ENCODE results near the gene EHBP1.

EHBP1 gene

DNA sequence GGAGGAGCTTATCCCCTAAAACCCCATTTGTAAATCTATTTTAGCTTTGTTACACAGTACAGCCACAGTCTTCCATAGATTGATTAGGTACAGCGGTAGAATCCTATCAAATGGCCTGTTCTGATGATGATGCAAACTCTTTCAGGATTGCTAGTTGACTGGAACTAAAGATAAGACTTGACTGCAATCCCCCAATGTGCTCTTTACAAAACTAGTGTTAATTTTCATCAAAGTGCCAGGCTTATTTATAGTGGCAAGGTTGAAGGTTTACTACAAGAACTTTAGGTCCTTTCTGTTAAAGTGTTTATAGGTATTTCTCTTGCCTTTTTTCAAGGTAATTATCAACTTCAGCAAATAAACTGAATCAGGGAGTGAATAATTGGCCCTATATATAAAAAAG, 336.1 kb downstream of the EHBP1 start:
- DNase-seq (ENCODE audit: low read depth): no peak
- TF ChIP-seq, protein P1, sequence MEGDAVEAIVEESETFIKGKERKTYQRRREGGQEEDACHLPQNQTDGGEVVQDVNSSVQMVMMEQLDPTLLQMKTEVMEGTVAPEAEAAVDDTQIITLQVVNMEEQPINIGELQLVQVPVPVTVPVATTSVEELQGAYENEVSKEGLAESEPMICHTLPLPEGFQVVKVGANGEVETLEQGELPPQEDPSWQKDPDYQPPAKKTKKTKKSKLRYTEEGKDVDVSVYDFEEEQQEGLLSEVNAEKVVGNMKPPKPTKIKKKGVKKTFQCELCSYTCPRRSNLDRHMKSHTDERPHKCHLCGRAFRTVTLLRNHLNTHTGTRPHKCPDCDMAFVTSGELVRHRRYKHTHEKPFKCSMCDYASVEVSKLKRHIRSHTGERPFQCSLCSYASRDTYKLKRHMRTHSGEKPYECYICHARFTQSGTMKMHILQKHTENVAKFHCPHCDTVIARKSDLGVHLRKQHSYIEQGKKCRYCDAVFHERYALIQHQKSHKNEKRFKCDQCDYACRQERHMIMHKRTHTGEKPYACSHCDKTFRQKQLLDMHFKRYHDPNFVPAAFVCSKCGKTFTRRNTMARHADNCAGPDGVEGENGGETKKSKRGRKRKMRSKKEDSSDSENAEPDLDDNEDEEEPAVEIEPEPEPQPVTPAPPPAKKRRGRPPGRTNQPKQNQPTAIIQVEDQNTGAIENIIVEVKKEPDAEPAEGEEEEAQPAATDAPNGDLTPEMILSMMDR (IDR thresholded peaks at IDR 0.05; ENCODE audit: insufficient read depth, low read depth, low read length, missing control alignments): no peak
- H3K4me3 ChIP-seq (ENCODE audit: low read length): no peak overlapping the region

DNA sequence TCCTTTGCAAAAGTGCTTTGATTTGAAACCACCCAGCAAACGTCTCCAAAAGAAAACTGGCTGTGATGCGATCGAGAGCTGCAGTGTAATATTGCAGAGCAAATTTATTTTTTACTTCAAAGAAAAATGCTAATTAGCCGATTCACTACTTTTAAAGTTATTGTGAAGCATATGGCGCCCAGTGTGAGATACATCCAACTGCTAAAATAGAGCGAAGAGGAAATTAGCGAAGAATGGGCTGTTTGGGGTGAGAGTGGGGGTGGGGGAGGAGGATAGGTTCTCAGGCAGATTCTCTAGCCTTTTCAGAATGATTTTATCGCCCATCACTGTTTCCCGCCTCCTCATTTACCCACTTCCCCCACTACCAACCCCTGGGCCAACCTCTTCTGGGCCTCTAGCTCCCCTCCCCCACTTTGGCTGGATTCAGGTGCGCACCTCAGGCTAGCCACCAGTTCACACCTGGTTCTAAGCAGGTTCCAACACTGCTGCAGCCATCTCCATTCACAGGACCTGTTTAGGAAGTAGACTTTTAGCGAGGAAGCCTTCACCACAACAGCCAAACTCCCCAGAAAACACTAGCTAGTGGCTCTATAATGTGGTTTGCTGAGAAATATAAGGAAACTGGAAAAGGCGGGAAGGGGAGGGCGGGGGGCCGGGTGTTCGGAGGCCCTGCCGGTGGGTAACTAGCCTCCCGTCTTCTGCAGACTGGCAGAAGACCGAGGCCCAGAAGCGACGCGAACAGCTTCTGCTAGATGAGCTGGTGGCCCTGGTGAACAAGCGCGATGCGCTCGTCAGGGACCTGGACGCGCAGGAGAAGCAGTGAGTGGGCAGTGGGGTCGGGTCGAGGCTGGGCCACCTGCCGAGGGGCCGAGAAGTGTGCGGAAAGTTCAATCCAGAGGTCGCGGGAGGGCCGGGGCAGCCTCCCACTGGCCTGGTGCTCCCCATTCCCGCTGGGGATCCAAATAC, 339.1 kb downstream of the EHBP1 start:
- no peak overlapping the region for H3K4me3 ChIP-seq (ENCODE audit: low read length)
- no peak for DNase-seq (ENCODE audit: low read depth)
- TF ChIP-seq, protein P1 (IDR thresholded peaks at IDR 0.05; ENCODE audit: insufficient read depth, low read depth, low read length, missing control alignments): no peak

DNA sequence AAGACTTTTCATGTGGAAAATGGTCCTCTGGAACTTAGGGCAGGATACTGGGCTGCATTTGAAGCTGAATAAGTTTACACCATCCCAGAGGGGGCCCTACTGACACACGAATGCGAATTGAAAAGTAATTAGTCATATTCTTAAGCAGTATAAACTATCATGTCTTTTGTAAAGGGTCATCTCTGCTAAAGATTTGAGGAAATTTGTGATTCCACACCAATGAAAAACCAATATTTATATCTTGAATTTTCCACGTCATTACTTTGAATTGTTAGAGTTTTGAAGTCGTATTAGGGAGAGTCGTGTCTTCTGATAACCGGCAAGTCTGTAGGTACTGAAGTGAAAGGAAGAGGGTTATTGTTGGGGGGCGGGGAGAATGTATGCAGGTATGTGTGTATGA, 341.0 kb downstream of the EHBP1 start:
- peak; percentile 45 for DNase-seq (ENCODE audit: low read depth)
- peak overlapping the region; percentile 65 for H3K4me3 ChIP-seq (ENCODE audit: low read length)
- TF ChIP-seq, protein P1 (IDR thresholded peaks at IDR 0.05; ENCODE audit: insufficient read depth, low read depth, low read length, missing control alignments): no peak

DNA sequence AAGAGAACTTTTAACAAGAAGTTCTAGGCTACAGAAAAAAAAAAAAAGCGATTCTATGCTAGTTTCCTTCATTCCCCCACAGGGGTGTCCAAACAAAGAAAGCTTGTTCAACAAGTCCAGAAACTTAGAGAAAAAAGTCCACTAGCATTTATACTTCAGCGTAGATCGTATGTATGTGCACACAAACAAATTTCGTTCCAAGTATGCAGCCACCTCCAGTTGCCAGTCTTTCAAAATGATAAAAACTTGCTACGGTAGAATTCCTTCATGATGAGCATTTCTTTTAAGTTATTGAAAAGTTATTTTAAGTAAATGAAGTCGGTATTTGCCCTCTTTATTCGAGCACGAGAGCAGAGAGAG, 341.4 kb downstream of the EHBP1 start:
- DNase-seq (ENCODE audit: low read depth): peak; percentile 40
- H3K4me3 ChIP-seq (ENCODE audit: low read length): peak overlapping the region; percentile 65
- TF ChIP-seq, protein P1 (IDR thresholded peaks at IDR 0.05; ENCODE audit: insufficient read depth, low read depth, low read length, missing control alignments): no peak

DNA sequence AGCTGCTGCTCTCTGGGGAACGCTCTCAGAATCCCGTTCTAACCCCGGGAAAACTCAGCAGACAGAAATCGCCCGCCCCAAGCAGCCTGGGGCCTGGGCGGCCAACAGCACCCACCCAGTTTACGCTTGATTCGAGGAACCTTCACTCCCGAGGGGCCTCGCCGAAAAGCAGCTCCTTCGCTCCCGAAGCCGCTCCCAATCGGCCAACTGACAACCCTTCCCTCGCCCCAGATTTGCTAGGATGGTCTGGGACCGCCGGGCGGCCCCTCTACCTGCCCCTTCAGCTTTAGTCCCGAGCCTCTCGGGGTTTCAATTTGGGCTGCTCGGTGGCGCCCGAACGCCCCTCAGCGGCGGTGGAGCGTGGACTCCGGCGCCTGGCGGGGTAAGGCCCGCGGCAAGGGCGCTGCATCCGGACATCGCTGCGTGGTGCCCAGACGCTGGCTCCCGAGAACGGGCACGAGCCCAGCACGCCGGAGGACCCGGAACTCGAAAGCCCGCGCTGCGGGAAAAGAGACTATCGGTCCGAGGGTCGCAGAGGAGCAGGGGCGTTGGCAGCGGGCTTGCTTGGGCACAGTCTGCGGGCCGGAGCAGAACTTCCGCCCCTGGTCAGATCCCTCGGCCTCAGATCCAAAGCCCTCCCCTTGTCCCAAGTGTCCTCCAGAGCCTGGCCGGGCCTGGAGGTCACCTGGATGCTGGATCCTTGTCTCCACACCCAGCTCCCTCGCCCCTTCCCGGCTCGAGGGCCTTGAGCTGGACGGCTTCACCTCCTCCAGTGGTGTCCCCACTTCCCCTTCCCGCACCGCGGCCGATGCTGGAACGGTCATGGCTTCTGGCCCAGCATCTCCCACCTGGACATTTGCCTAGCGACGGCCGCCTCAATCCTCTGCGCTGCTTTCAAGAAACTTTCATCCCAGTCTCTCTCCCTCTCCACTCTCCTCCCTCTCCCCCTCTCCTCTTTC, 342.1 kb downstream of the EHBP1 start:
- peak; percentile 48 for DNase-seq (ENCODE audit: low read depth)
- H3K4me3 ChIP-seq (ENCODE audit: low read length): peak overlapping the region; percentile 65

More for the DNA sequence above, 342.1 kb downstream of the EHBP1 start:
- TF ChIP-seq, protein P1 (IDR thresholded peaks at IDR 0.05; ENCODE audit: insufficient read depth, low read depth, low read length, missing control alignments): no peak
